ENCODE results near the gene DZIP1. TPM values are rescaled to one million over a fixed set of nuclear protein-coding genes. Genes with fewer than 3 reads are reported as not detected.
A peak's percentile ranks its signal among the peaks of the same experiment; 100 is the strongest.

Gene DZIP1
- total RNA-seq, 1 donor from 2014 or later: 37.6 TPM

DNA sequence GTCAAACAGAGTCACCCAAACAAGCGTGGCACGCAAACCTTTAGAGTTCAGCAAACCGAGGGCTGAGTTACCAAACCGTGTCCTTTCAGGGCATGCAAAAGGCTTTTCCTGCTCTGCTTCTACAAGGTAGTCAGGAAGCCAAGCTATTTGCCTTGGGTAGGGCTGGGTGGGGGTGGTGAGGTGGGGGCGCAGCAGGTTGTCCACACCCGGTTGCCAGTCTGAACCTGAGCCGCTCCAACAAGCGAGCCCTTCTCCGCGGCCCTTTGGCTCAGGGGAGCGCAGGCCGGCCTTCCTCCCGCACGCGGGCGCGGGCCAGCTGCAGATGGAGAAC, 92.3 kb downstream of the DZIP1 start:
- no peak for DNase-seq (ENCODE audit: low spot score)

DNA sequence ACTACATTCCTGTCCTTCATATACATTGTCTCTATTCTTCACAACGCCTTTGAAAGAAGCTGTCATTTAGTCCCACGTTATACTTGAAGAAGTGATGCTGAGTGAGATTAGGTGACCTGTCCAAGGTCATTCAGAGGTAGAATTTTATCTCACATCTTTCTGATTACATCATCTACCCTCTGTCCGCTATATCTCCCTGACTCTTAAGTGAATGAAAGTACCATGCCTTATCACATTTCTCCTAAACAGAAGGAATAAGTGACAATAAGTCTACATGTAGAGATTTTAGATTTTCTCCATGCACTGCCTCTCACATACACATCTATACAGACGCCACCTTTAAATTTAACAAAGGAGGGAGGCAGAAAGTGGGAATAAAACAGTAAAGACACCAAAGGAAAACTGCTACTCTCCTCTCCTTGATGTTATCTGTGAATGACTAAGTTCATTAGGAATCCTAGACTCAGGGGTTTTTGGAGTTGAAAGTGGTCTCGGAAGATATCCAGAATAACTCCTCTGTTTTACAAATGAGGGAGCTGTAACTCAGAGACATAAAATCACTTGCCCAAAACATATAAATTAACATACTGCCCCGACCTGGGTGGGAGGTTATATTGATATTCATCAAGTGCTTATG, 96.9 kb downstream of the DZIP1 start:
- no peak for DNase-seq (ENCODE audit: low spot score)

DNA sequence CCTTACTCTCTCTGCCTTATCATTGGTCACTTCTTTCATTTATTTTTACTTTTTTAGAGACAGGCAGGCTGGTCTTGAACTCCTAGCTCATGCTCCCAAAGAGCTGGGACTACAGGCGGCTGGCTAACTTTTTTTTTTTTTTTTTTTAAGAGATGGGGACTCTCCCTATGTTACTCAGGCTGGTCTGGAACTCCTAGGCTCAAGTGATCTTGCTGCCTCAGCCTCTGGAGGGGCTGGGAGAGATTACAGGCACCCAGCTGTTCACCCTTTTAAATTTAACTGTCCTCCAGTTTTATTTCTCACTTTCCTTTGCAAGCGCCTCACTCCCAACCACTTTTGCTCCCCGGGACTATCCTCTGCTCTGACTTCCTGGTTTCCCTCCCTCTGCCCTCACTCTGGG, 97.6 kb downstream of the DZIP1 start:
- DNase-seq (ENCODE audit: low spot score): no peak

DNA sequence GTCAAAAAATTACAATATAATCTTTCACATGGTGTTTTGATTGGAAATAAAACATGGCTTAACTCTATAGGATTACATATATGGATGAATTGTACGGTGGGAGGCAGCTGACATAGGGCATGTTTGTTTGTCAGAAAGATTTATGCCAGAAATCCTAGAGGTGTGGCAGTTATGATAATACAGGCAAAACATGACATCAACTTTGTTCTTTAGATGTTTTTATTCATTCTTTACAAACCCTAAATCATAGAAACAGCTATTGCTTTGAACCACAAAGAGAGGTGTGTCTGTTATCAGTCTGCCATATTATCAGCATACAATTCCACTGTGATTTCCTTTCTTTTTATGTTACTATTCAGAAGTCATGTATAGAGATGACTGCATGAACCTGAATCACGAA, 100.2 kb downstream of the DZIP1 start:
- DNase-seq (ENCODE audit: low spot score): no peak

DNA sequence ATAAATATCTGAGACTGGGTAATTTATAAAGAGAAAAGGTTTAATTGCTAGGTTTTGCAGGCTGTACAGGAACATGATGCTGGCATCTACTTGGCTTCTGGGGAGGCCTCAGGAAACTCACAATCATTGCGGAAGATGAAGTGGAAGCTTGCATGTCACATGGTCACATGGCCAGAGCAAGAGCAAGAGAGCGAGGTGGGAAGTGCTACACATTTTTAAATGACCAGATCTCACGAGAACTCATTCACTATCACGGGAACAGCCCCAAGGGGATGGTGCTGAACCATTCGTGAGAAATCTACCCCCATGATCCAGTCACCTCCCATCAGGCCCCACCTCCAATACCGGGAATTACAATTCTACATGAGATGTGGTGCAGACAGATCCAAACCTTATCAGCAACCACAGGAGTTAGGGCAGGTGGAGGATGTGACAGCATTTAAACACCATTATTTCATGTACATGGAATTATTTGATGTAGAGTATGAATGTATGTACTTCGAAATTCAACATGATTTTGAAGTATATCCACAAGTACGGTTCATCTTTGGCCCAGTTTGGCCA, 102.5 kb downstream of the DZIP1 start:
- DNase-seq (ENCODE audit: low spot score): no peak

DNA sequence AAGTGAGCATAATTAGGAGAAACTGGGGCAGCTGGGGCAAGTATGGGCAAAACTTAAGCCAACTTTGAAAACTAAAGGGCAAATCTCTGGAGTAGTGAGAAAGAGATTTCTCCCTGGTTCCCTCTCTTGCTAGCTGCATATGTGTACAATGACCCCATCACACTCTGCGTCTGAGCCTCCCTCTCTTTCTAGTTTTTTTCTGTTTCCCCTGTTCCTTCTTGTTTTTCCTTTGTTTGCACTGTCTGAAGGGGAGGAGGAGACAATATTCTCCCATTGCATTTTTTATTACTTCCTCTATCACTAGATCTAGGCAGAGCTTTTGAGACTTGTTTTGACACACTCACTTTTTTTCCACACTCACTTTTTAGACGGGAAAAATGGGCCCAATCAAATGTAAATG, 103.2 kb downstream of the DZIP1 start:
- DNase-seq (ENCODE audit: low spot score): no peak

DNA sequence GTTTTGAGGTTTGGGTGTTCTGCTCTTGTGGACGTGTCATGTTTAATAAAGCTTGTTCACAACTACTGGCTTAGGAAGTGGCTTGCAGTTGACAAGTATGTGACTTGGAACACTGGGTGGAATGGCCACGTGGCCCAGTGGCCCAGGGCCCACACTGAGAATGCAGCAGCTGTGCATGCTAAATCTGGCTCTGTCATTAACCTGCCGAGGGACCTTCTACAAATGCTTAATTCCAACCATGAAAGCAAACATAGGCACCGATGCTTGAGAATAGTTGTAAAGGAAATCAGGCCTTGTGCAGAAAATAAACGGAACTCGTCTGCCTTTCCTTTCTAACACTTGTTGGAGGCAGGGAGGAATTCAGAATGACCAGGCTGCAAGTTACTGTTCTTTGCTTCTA, 103.6 kb downstream of the DZIP1 start:
- DNase-seq (ENCODE audit: low spot score): no peak

DNA sequence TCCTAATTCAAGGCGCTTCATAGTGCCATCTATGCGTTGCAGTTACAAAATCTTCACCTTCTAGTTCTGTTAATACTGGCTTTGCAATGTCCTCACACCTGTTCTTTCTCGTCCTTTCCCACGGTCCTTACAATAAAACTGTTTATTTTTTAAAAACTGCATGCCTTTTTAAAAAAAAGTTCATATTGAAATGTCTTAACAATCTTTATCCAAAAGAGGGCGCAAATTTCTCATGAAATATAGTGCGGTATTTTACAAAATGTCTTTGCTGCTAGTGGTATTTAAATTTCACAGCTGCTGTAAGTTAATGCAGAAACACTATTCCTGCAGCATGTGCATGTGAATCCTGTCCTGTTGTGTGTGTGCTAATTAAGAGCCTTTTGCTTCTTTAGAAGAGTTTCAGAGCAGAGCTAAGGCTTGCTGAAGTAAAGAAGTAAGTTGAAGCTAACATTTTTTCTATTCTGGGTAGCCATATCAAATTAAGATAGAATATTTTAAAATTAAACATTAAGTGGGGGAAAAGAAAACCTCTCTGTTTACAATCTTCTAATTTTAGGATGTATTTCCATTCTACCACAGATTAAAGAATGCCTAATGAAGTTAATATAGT, 107.8 kb downstream of the DZIP1 start:
- DNase-seq (ENCODE audit: low spot score): peak; percentile 34

DNA sequence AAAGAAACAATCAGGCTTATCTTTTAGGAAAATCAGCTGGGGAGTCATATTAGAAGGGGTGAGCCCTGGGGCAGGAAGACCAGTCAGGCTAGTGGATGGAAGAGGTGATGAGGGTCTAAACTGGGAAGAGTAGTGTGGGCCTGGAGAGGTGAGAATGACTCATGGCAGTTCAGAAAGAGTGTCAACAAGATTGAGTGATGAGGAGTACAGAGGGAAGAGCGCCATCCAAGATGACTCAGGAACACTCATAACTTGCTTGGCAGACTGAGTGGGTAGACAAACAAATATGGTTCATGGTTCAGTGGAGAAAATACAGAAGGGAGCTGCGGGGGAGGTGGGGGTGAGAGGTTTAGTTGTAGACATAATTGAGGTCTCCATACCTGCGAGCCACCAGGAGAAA, 109.3 kb downstream of the DZIP1 start:
- no peak for DNase-seq (ENCODE audit: low spot score)

DNA sequence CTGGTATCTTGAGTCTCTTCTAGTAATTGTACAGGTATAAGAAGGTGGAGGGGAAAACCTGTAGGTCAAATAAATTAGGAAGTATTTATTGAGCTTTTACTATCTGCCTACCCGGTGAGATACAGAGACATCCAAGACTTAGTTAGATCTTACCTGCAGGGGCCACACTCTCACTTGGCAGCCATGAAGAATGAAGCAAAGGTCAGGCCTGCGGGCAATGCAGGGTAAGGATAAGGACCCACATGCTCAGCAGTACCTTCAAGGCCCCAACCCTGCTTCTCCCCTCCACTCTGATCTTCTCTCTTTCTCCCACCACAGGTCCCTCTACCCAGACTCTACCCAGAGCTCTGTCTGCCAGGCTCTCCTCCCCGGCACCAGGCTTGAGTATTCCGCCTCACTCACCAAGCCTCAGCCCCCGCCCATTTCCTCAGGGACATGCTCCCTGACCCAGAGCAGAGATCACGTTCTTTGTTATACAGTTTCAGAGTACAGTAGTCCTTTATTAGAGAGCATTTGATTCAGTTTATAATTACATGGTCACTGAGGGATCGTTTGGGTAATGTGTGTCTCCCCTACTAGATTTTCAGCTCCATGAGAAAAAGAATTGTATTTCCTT, 110.9 kb downstream of the DZIP1 start:
- DNase-seq (ENCODE audit: low spot score): no peak

DNA sequence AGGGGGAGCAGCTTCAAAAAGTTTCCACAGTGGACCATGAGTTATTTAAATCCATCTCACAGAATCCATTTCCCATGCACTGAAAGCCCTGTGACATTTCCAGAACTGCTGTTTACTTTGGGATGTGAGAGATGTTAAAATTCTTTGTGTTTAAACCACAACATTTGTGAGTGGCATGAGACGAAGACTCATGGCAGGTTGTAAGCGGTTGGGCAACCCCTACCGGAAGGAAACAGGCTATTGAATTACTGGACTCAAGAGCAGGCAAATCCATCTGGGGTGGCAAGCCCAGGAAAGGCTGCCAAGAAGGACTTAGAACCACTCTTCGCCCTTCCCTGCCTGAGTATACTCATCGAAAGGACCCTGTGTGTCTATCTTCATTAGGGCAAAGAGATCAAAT, 114.3 kb downstream of the DZIP1 start:
- DNase-seq (ENCODE audit: low spot score): no peak

Other genes with a start within 250 kb of the DZIP1 start
- 3.6 TPM for gene CLDN10, start 92.0 kb downstream of the DZIP1 start, total RNA-seq (ENCODE audit: insufficient read depth, low replicate concordance)
- 60.9 TPM for gene DNAJC3, start 32.4 kb upstream of the DZIP1 start, total RNA-seq (ENCODE audit: insufficient read depth, low replicate concordance)

Data from umbilical cord (tissue), 2 donors.